GM12878 (cell line): ENCODE data around the gene CACYBP. TPM values are rescaled to one million over a fixed set of nuclear protein-coding genes. Genes with fewer than 3 reads are reported as not detected.
A peak's percentile ranks its signal among the peaks of the same experiment; 100 is the strongest.

Experiments
- ATAC-seq: fragments of 200-7000 bp; cut with Tn5 transposase; 3 replicates; pipeline ENCODE4 v1.9.1; 2020; ENCODE audit warnings: mild to moderate bottlenecking, moderate library complexity
- BruUV-seq: library from RNA; stranded (reverse); fragments of 400-500 nt; replicated peaks from 2 replicates; lab custom pipeline; 2021; lab: Mats Ljungman, UMichigan
- CTCF ChIA-PET: fragments of 300-600 bp; sonication (Branson Sonifier 250); formaldehyde crosslinking; extraction: SDS; loops from one replicate; lab custom pipeline; 2021; ENCODE audit warnings: inconsistent platforms; lab: Yijun Ruan, JAX
- POLR2A ChIA-PET: fragments of 350-600 bp; formaldehyde crosslinking; extraction: SDS; loops from one replicate; lab custom pipeline; 2021; ENCODE audit warnings: inconsistent platforms; lab: Charles Lee
- RAD21 ChIA-PET: fragments of 300-600 bp; sonication (Branson Sonifier 250); formaldehyde crosslinking; loops from one replicate; lab custom pipeline; 2023; ENCODE audit warnings: antibody characterized with exemption; ENCODE audit not compliant: unreplicated experiment; lab: Charles Lee
- SMC1A ChIA-PET: fragments of 300-600 bp; sonication (Branson Sonifier 250); formaldehyde crosslinking; loops from one replicate; lab custom pipeline; 2023; ENCODE audit not compliant: unreplicated experiment, uncharacterized antibody; lab: Charles Lee
- DNase-seq: peaks from one replicate; pipeline ENCODE4 v3.0.0-alpha.2; 2011; ENCODE audit warnings: low read depth, low spot score
- FAIRE-seq: peaks from 3 replicates; lab custom pipeline; 2011; peaks lifted over from hg19 to GRCh38; lab: Jason Lieb, UNC
- H2AFZ ChIP-seq: 2 replicates; pipeline ENCODE4 v1.6.0; 2011; ENCODE audit warnings: low read depth, low read length, control low read depth; ENCODE audit not compliant: control insufficient read depth
- H3K27ac ChIP-seq: 2 replicates; pipeline ENCODE4 v1.5.1; 2011; ENCODE audit warnings: control low read depth; ENCODE audit not compliant: control insufficient read depth, insufficient read depth
- H3K27me3 ChIP-seq, 2 experiments: replicated peaks in 1 of 2; 2 replicates each; pipeline versions ENCODE4 v1.6.0 to v1.6.1; 2011; ENCODE audit warnings: low read length in 1 of 2; ENCODE audit not compliant: control insufficient read depth in 2 of 2, insufficient read depth in 2 of 2
- H3K36me3 ChIP-seq, 2 experiments: 2 replicates each; pipeline ENCODE4 v1.5.1; 2011; ENCODE audit warnings: low read length in 1 of 2; ENCODE audit not compliant: control insufficient read depth in 2 of 2, insufficient read depth in 2 of 2
- H3K4me1 ChIP-seq: 2 replicates; pipeline ENCODE4 v1.6.1; 2011; ENCODE audit warnings: mild to moderate bottlenecking, low read length, moderate library complexity, mixed read lengths; ENCODE audit not compliant: control insufficient read depth, insufficient read depth
- H3K4me2 ChIP-seq: 2 replicates; pipeline ENCODE4 v1.6.0; 2011; ENCODE audit warnings: control low read depth; ENCODE audit not compliant: control insufficient read depth, insufficient read depth
- H3K4me3 ChIP-seq: fragments of 200-600 bp; sonication (generic); 2 replicates; pipeline ENCODE4 v1.5.1; 2016
- H3K79me2 ChIP-seq: 2 replicates; pipeline ENCODE4 v1.6.0; 2011; ENCODE audit warnings: low read length; ENCODE audit not compliant: control insufficient read depth, insufficient read depth
- H3K9ac ChIP-seq: 2 replicates; pipeline ENCODE4 v1.8.0; 2011; ENCODE audit warnings: low read length, control low read depth, mixed read lengths; ENCODE audit not compliant: control insufficient read depth, insufficient read depth
- H3K9me3 ChIP-seq: replicated peaks from 3 replicates; pipeline ENCODE4 v1.5.1; 2011; ENCODE audit warnings: mild to moderate bottlenecking, low read length; ENCODE audit not compliant: control insufficient read depth, insufficient read depth
- H4K20me1 ChIP-seq: 2 replicates; pipeline ENCODE4 v1.6.0; 2011; ENCODE audit not compliant: control insufficient read depth, insufficient read depth
- BCL3 ChIP-seq: IDR thresholded peaks from 2 replicates; pipeline ENCODE4 v1.6.1; 2011; ENCODE audit warnings: borderline replicate concordance, low read depth, mild to moderate bottlenecking, moderate library complexity, low read length; ENCODE audit not compliant: insufficient read depth, poor library complexity, severe bottlenecking
- BRCA1 ChIP-seq: IDR thresholded peaks from 2 replicates; pipeline ENCODE4 v1.6.1; 2011; ENCODE audit warnings: low read depth, low read length, improper control_type of control experiment
- CHD2 ChIP-seq: IDR thresholded peaks from 2 replicates; pipeline ENCODE4 v1.6.1; 2011; ENCODE audit warnings: low read depth, low read length, improper control_type of control experiment, borderline replicate concordance
- DPF2 ChIP-seq: fragments of 450-650 bp; IDR thresholded peaks from 2 replicates; pipeline ENCODE4 v1.6.1; 2017; ENCODE audit warnings: mild to moderate bottlenecking
- MTA2 ChIP-seq: fragments of 450-650 bp; IDR thresholded peaks from 2 replicates; pipeline ENCODE4 v1.6.1; 2016; ENCODE audit warnings: low read depth, mild to moderate bottlenecking, moderate library complexity
- NFIC ChIP-seq: IDR thresholded peaks from 2 replicates; pipeline ENCODE4 v1.6.1; 2012; ENCODE audit warnings: low read depth, mild to moderate bottlenecking, inconsistent platforms, low read length, moderate library complexity
- PKNOX1 ChIP-seq: fragments of 450-650 bp; IDR thresholded peaks from 2 replicates; pipeline ENCODE4 v1.6.1; 2016; ENCODE audit warnings: mild to moderate bottlenecking
- SKIL ChIP-seq: fragments of 450-650 bp; IDR thresholded peaks from 2 replicates; pipeline ENCODE4 v1.6.1; 2017; ENCODE audit warnings: mild to moderate bottlenecking, low read depth, inconsistent platforms; ENCODE audit not compliant: poor library complexity, severe bottlenecking
- SP1 ChIP-seq: IDR thresholded peaks from one replicate; pipeline ENCODE4 v1.6.1; 2011; ENCODE audit warnings: low read depth, low read length
- TCF12 ChIP-seq: IDR thresholded peaks from 2 replicates; pipeline ENCODE4 v1.6.1; 2011; ENCODE audit warnings: low read depth, mild to moderate bottlenecking, low read length
- YBX1 ChIP-seq: fragments of 450-650 bp; IDR thresholded peaks from 2 replicates; pipeline ENCODE4 v1.6.1; 2016; ENCODE audit warnings: antibody characterized with exemption
- ZBED1 ChIP-seq: IDR thresholded peaks from 2 replicates; pipeline ENCODE4 v1.6.1; 2016; ENCODE audit warnings: borderline replicate concordance
- in situ Hi-C: fragments of 300-500 bp; cut with MboI; formaldehyde crosslinking; loops from 9 replicates; pipeline ENCODE4 v1.14.3; 2018; ENCODE audit warnings: mixed read lengths
- intact Hi-C: fragments of 100-400 bp; cut with micrococcal nuclease; formaldehyde crosslinking; loops from one replicate; pipeline ENCODE4 v1.14.2; 2022; ENCODE audit not compliant: unreplicated experiment
- polyA plus RNA-seq, 11 experiments: library from polyadenylated mRNA; depleted of rRNA in 4 of 11; unstranded in 6 of 11; stranded (reverse) in 5 of 11; fragments of >200 nt; fragmentation: Nextera tagmentation in 4 of 11; fragmentation: Illumina TruSeq in 1 of 11; extraction: Ambion mirVana in 4 of 11; extraction: Trizol in 1 of 11; gene quantifications; 1 replicate in 1 of 11; 2 replicates in 10 of 11; pipeline versions ENCODE4 v1.2.1 to v1.2.3, GENCODE V29; 2011 to 2016; ENCODE audit warnings: inconsistent platforms in 2 of 11, missing spikeins in 2 of 11, low read depth in 1 of 11
- total RNA-seq, 4 experiments: library from RNA; depleted of rRNA in 3 of 4; stranded (reverse); fragments of >200 nt in 3 of 4; fragmentation: Illumina TruSeq in 1 of 4; extraction: Trizol in 1 of 4; gene quantifications; 2 replicates each; pipeline versions ENCODE4 v1.2.1 to v1.2.3, GENCODE V29; 2013 to 2021

CACYBP gene
- total and polyA plus RNA-seq, 10 of the 15 experiments (the other 5 are each of a cell fraction or from before 2014, with no cell fraction given): 77.7 to 488 (median 218) TPM

GRCh38 chr1:174953285-174954072 lies 46.3 kb upstream of the CACYBP start (continued):
- TF ChIP-seq SKIL (peak; percentile 86), MTA2 (peak; percentile 88), CHD2 (0 out of 2 replicates have a peak, but pooled peaks have one; percentile 54), NFIC (peak; percentile 58; the same call in 1 of the 2 replicates), TCF12 (peak; percentile 77), SP1 (no peak), DPF2 (peak; percentile 63; the same call in 1 of the 2 replicates), YBX1 (peak; percentile 21; the same call in 1 of the 2 replicates)

- Histone ChIP-seq H3K4me3 (no peak overlapping the region), H3K4me1 (peaks cover 25% of the 10 kb centered on the region), H3K4me2 (peak overlapping the region; percentile 53; the same call in 1 of the 2 replicates), H2AFZ (no peak overlapping the region), H3K36me3 (peaks cover 0 to 6% of the 10 kb centered on the region in 2 experiments; a peak in 1 of 4 replicates), H3K9me3 (no peaks in the 10 kb centered on the region), H3K9ac (no peak overlapping the region), H3K79me2 (no peaks in the 10 kb centered on the region), H3K27me3 (no peaks in the 10 kb centered on the region), H4K20me1 (no peaks in the 10 kb centered on the region), H3K27ac (no peak overlapping the region)
- no peak for FAIRE-seq
- ChIA-PET POLR2A (interaction anchor here (1.1 to 3.5 kb wide), 8 partner anchors 10 to 80 kb away, joined by 5 to 74 read pairs (median 6); no protein-coding TSS in a partner anchor), SMC1A (interaction anchor here (1.1 to 3.5 kb wide), 19 partner anchors 8 to 154 kb away, joined by 4 to 81 read pairs (median 10); partner anchors contain the start of gene CACYBP), RAD21 (interaction anchor here (0.9 to 5.0 kb wide), 16 partner anchors 8 to 138 kb away, joined by 3 to 59 read pairs (median 9); partner anchors contain the start of gene CACYBP), CTCF (interaction anchor here (1.0 to 2.3 kb wide), 9 partner anchors 10 to 139 kb away, joined by 3 to 16 read pairs (median 5); no protein-coding TSS in a partner anchor)
- in situ Hi-C loops: no loop called here
- ATAC-seq: peak; percentile 54
- BruUV-seq: no TSS peak
- intact Hi-C loops: loop anchor here (2.0 kb wide), 1 partner anchor 15 kb away; no protein-coding TSS in a partner anchor
- DNase-seq: no peak
- TF ChIP-seq ZBED1: 0 out of 2 replicates have a peak, but pooled peaks have one; percentile 11
- no peak for TF ChIP-seq BRCA1
- TF ChIP-seq BCL3: peak; percentile 2
- TF ChIP-seq PKNOX1: peak; percentile 66
Observed at GRCh38 chr1:174954073-174954460, 45.7 kb upstream of the CACYBP start.
